AG04449 (cell line): ENCODE measurements around the gene DLGAP5.

Source experiments
- CTCF ChIA-PET: fragments of 350-600 bp; formaldehyde crosslinking; extraction: SDS; loops from one replicate; lab custom pipeline; 2021; ENCODE audit warnings: antibody characterized with exemption; lab: Yijun Ruan, JAX
- POLR2A ChIA-PET: fragments of 400-600, 350-600 bp; formaldehyde crosslinking; extraction: SDS; loops from one replicate; lab custom pipeline; 2020; ENCODE audit warnings: antibody characterized with exemption, inconsistent platforms; lab: Yijun Ruan, JAX
- DNase-seq: peaks from one replicate; pipeline ENCODE4 v3.0.0-alpha.2; 2010; ENCODE audit warnings: low read depth, low spot score
- H3K4me3 ChIP-seq: 2 replicates; pipeline ENCODE4 v1.5.1; 2011; ENCODE audit warnings: low read depth, mild to moderate bottlenecking, control low read depth, low read length
- CTCF ChIP-seq: IDR thresholded peaks from one replicate; pipeline ENCODE4 v1.5.1; 2011; ENCODE audit warnings: mild to moderate bottlenecking, moderate library complexity, low read length, control low read depth, inconsistent platforms; ENCODE audit not compliant: insufficient read depth; ENCODE audit errors: missing control alignments

The DLGAP5 gene

GRCh38 chr14:55116246-55117030, 74.9 kb downstream of the DLGAP5 start:
- ChIA-PET CTCF (interaction anchor here (1.0 to 2.7 kb wide), 2 partner anchors 45 to 65 kb away, joined by 3 to 7 read pairs; no protein-coding TSS in a partner anchor), POLR2A (interaction anchor here (1.5 kb wide), 1 partner anchor 8 kb away, joined by 4 read pairs; no protein-coding TSS in a partner anchor)
- DNase-seq: no peak
- TF ChIP-seq CTCF: no peak
- no peak overlapping the region for H3K4me3 ChIP-seq

- ChIA-PET CTCF (no interaction called here), POLR2A (interaction anchor here (1.5 kb wide), 1 partner anchor 8 kb away, joined by 4 read pairs; no protein-coding TSS in a partner anchor)
- DNase-seq: no peak
- H3K4me3 ChIP-seq: no peak overlapping the region
- no peak for TF ChIP-seq CTCF
Measured at GRCh38 chr14:55115861-55116245, 75.5 kb downstream of the DLGAP5 start.

GRCh38 chr14:55115460-55115859, 75.9 kb downstream of the DLGAP5 start:
- no peak for TF ChIP-seq CTCF
- ChIA-PET CTCF (no interaction called here), POLR2A (interaction anchor here (1.5 kb wide), 1 partner anchor 7 kb away, joined by 4 read pairs; no protein-coding TSS in a partner anchor)
- H3K4me3 ChIP-seq: no peak overlapping the region
- no peak for DNase-seq

GRCh38 chr14:55114720-55115119, 76.7 kb downstream of the DLGAP5 start:
- POLR2A ChIA-PET: no interaction called here

GRCh38 chr14:55111122-55111708, 80.2 kb downstream of the DLGAP5 start:
- no peak for DNase-seq
- ChIA-PET CTCF (interaction anchor here (0.8 kb wide), 1 partner anchor 9 kb away, joined by 3 read pairs; no protein-coding TSS in a partner anchor), POLR2A (no interaction called here)
- no peak overlapping the region for H3K4me3 ChIP-seq
- no peak for TF ChIP-seq CTCF

More at GRCh38 chr14:55114720-55115119, 76.7 kb downstream of the DLGAP5 start:
- CTCF ChIA-PET: interaction anchor here (1.3 to 1.5 kb wide), 2 partner anchors 10 to 11 kb away, joined by 4 to 6 read pairs; no protein-coding TSS in a partner anchor
- H3K4me3 ChIP-seq: no peak overlapping the region
- no peak for TF ChIP-seq CTCF
- DNase-seq: no peak

GRCh38 chr14:55109836-55110235, 81.5 kb downstream of the DLGAP5 start:
- POLR2A ChIA-PET: no interaction called here

More at GRCh38 chr14:55109836-55110235, 81.5 kb downstream of the DLGAP5 start:
- no peak for DNase-seq
- H3K4me3 ChIP-seq: no peak overlapping the region
- CTCF ChIA-PET: no interaction called here
- TF ChIP-seq CTCF: no peak
